ENCODE measurements around the gene SLC48A1.
"Not testable (repeated sequence)": the region's sequence is repeated elsewhere in the genome, so short reads cannot be mapped to it uniquely, and the experiment has no call there.

SLC48A1 gene

GRCh38 chr12:47803191-47803875 is 30.3 kb downstream of the SLC48A1 start:
- Histone ChIP-seq H3K4me3 (ENCODE audit: low read depth, low read length) (no peak overlapping the region), H3K9me3 (no peaks in the 10 kb centered on the region), H3K36me3 (no peaks in the 10 kb centered on the region; the same call in 1 of the 2 replicates), H3K4me1 (peaks cover 15% of the 10 kb centered on the region), H3K27me3 (no peaks in the 10 kb centered on the region)
- DNase-seq: no peak
- no peak for TF ChIP-seq CTCF (IDR thresholded peaks at IDR 0.05; ENCODE audit: low read depth, low read length)

- Histone ChIP-seq H3K9me3 (no peaks in the 10 kb centered on the region), H3K4me3 (ENCODE audit: low read depth, low read length) (no peak overlapping the region), H3K4me1 (peaks cover 23% of the 10 kb centered on the region), H3K27me3 (no peaks in the 10 kb centered on the region), H3K36me3 (no peaks in the 10 kb centered on the region)
- TF ChIP-seq CTCF (IDR thresholded peaks at IDR 0.05; ENCODE audit: low read depth, low read length): no peak
- no peak for DNase-seq
These were observed 31.1 kb downstream of the SLC48A1 start for GRCh38 chr12:47804171-47804570.

- TF ChIP-seq CTCF (IDR thresholded peaks at IDR 0.05; ENCODE audit: low read depth, low read length): no peak
- Histone ChIP-seq H3K9me3 (no peaks in the 10 kb centered on the region), H3K4me3 (ENCODE audit: low read depth, low read length) (no peak overlapping the region), H3K36me3 (no peaks in the 10 kb centered on the region), H3K4me1 (peaks cover 23% of the 10 kb centered on the region), H3K27me3 (no peaks in the 10 kb centered on the region)
- no peak for DNase-seq
These were observed 32.4 kb downstream of the SLC48A1 start for GRCh38 chr12:47805417-47805816.

DNA sequence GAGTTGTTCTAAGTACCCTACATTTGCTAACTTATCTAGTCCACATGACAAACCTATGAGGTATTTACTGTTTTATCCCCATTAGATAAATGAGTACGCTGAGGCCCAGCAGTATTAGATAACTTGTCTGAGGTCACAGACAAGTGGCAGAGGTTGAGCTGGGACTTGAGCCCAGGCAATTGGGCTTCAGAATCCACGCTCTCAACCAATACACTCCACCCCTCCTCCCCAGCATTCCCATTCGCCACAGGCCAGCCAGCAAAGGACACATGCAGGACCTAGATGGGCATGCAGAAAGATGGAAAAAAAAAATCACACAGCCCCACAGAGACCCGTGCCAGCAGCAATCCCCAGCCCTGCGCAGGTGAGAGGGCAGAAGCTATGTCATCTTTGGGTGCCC is 34.3 kb downstream of the SLC48A1 start:
- Histone ChIP-seq H3K9me3 (no peaks in the 10 kb centered on the region), H3K36me3 (no peaks in the 10 kb centered on the region), H3K4me3 (ENCODE audit: low read depth, low read length) (no peak overlapping the region), H3K4me1 (peaks cover 30% of the 10 kb centered on the region), H3K27me3 (no peaks in the 10 kb centered on the region)
- no peak for TF ChIP-seq CTCF (IDR thresholded peaks at IDR 0.05; ENCODE audit: low read depth, low read length)
- no peak for DNase-seq

GRCh38 chr12:47808050-47808449 is 35.0 kb downstream of the SLC48A1 start:
- H3K9me3 ChIP-seq: no peaks in the 10 kb centered on the region
- H3K27me3 ChIP-seq: no peaks in the 10 kb centered on the region
- H3K4me3 ChIP-seq (ENCODE audit: low read depth, low read length): no peak overlapping the region
- peaks cover 28% of the 10 kb centered on the region for H3K4me1 ChIP-seq
- no peak for DNase-seq
- H3K36me3 ChIP-seq: no peaks in the 10 kb centered on the region
- no peak for TF ChIP-seq CTCF (IDR thresholded peaks at IDR 0.05; ENCODE audit: low read depth, low read length)

- peaks cover 33% of the 10 kb centered on the region for H3K4me1 ChIP-seq
- no peak for DNase-seq
- no peaks in the 10 kb centered on the region for H3K27me3 ChIP-seq
- no peaks in the 10 kb centered on the region for H3K36me3 ChIP-seq
- H3K9me3 ChIP-seq: no peaks in the 10 kb centered on the region
- no peak overlapping the region for H3K4me3 ChIP-seq (ENCODE audit: low read depth, low read length)
- TF ChIP-seq CTCF (IDR thresholded peaks at IDR 0.05; ENCODE audit: low read depth, low read length): peak; percentile 16; the same call in 1 of the 2 replicates
These were observed 35.7 kb downstream of the SLC48A1 start for GRCh38 chr12:47808574-47809365.

GRCh38 chr12:47809518-47809917 is 36.5 kb downstream of the SLC48A1 start:
- H3K4me1 ChIP-seq: peaks cover 33% of the 10 kb centered on the region
- not testable (repeated sequence) for H3K4me3 ChIP-seq (ENCODE audit: low read depth, low read length)

More at GRCh38 chr12:47809518-47809917, 36.5 kb downstream of the SLC48A1 start:
- not testable (repeated sequence) for DNase-seq, H3K9me3 ChIP-seq, H3K27me3 ChIP-seq, H3K36me3 ChIP-seq
